Activated T-helper 2 cell treated with anti-CD3 and anti-CD28 coated beads, Interferon-gamma antibody, Interleukin-2, Interleukin-4, amounts not matched to agents 10 μg/mL and 5 μg/mL and 100 μg/mL, durations not matched to agents 14 hours and 24 hours and 36 hours (primary cell): ENCODE results near the gene FBXW2. TPM values are rescaled to one million over a fixed set of nuclear protein-coding genes. Genes with fewer than 3 reads are reported as not detected.

Experiments used
- DNase-seq: peaks from one replicate; pipeline ENCODE4 v3.0.0; 2021; ENCODE audit warnings: low spot score
- H3K27ac Mint-ChIP-seq: one replicate; pipeline ENCODE4 v1.8.0; 2021; ENCODE audit warnings: mixed read lengths
- H3K27me3 Mint-ChIP-seq: one replicate; pipeline ENCODE4 v1.8.0; 2021; ENCODE audit warnings: low read depth, mixed read lengths
- H3K36me3 Mint-ChIP-seq: one replicate; pipeline ENCODE4 v1.8.0; 2021; ENCODE audit warnings: low read depth, mixed read lengths
- H3K4me1 Mint-ChIP-seq: one replicate; pipeline ENCODE4 v1.8.0; 2021; ENCODE audit warnings: low read depth, mixed read lengths
- H3K4me3 Mint-ChIP-seq: one replicate; pipeline ENCODE4 v1.8.0; 2021; ENCODE audit warnings: low read depth, mild to moderate bottlenecking, moderate library complexity, mixed read lengths
- H3K9me3 Mint-ChIP-seq: one replicate; pipeline ENCODE4 v1.8.0; 2021; ENCODE audit warnings: mixed read lengths
- intact Hi-C: fragments of 100-400 bp; cut with micrococcal nuclease; formaldehyde crosslinking; loops from one replicate; pipeline ENCODE4 v1.15.1; 2023
- total RNA-seq: library from RNA; stranded (reverse); gene quantifications from 2 replicates; pipeline ENCODE4 v1.2.3, GENCODE V29; 2022

The FBXW2 gene, protein sequence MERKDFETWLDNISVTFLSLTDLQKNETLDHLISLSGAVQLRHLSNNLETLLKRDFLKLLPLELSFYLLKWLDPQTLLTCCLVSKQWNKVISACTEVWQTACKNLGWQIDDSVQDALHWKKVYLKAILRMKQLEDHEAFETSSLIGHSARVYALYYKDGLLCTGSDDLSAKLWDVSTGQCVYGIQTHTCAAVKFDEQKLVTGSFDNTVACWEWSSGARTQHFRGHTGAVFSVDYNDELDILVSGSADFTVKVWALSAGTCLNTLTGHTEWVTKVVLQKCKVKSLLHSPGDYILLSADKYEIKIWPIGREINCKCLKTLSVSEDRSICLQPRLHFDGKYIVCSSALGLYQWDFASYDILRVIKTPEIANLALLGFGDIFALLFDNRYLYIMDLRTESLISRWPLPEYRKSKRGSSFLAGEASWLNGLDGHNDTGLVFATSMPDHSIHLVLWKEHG
- 79.7 and 80.2 TPM in 2 replicates for total RNA-seq

DNA sequence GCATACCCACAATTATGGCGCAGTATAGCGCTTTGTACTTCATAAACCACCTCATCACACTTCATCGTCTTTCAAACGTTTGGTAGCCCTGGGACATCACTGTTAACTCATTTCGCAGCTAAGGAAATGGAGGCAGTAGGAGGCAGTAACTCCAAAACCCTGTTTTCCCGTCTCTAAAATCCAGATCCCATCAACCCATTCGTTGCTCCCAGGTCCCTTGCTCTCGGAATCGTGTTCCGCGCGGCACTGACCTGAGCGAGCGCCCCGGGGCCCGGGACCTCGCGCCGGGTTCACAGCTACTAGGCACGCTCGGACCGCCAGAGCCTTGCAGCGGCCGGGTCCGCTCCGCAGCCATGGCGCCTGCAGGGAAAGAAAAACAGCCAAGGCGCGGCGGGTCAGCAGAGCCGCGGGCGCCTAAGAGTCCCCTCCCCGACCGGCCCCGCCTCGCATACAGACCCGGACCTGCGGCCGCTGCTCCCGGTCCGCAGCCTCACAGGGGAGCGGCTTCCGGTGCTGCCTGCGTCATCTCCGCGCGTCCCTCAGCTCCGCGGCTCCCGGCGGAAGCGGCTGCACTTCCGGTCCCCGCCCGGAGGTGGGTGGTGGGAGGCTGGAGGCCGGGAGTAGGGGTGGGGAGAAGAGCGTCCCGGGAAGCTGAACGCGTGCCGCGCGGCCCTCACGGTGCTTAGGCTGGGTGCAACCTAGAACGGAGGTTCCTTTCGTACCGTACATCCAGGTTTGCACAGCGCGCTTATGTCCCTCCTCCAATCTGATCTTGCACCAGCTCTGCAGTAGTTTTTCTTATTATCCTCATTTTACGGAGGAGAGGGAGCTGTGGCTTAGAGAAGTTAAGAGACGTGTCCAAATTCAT, at the start of gene FBXW2:
FBXW2 (minus strand) TSS at position 519 of the 868 bp plus-strand sequence. CDS start 5,158 bp downstream, outside the sequence.
- no peaks in the 10 kb centered on the region for H3K9me3 Mint-ChIP-seq
- H3K4me1 Mint-ChIP-seq, result peaks cover 40% of the 10 kb centered on the region
- no peaks in the 10 kb centered on the region for H3K27me3 Mint-ChIP-seq
- peak within 1 kb of the TSS; percentile 91 for H3K27ac Mint-ChIP-seq
- DNase-seq, result peak; percentile 86
- intact Hi-C loops, result loop anchor here (1.0 to 5.0 kb wide), 4 partner anchors 50 to 281 kb away; partner anchors contain the start of genes CDK5RAP2, CNTRL and TRAF1
- H3K36me3 Mint-ChIP-seq, result peaks cover 35% of the 10 kb centered on the region
- peak within 1 kb of the TSS; percentile 87 for H3K4me3 Mint-ChIP-seq

DNA sequence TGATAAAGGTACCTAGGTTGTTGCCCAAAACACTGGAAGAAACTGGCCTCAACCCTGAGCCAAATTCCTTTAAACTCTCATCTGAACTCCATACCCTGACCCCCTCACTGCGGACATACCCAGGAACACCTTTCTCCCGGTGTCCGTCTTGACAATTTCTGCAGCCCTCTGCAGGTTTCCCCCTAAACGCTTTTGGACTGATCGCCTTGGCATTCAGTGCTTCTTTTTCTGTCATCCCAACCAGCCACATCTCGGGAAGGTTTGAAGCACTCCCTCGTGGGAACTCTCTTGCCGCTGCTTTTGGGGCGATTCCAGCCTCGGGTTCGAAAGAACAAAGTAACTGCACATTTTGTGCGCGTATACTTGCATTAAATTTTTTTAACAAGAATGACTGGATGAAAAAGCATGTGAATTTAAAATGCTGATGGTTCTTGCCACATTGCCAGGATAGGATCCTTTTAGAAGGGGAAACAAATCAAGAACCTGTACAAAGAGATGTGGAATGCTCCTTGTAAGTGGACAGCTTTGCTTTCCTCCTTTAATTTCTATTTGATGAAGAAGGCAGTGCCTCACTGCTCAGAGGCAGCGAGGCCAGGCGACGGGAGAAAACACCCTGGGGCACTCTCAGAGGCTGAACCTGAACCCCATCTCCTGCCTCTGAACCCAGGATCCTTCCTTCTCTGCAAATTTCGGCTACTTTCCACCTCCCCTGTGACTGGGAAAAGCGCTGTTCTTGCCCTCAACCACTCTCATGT, 48.9 kb upstream of the FBXW2 start:
- H3K9me3 Mint-ChIP-seq, result no peaks in the 10 kb centered on the region
- peak overlapping the region; percentile 98 for H3K4me3 Mint-ChIP-seq
- no peak for DNase-seq
- H3K36me3 Mint-ChIP-seq, result peaks cover 73% of the 10 kb centered on the region
- peaks cover 66% of the 10 kb centered on the region for H3K4me1 Mint-ChIP-seq
- H3K27me3 Mint-ChIP-seq, result no peaks in the 10 kb centered on the region
- peak overlapping the region; percentile 94 for H3K27ac Mint-ChIP-seq
- intact Hi-C loops, result loop anchor here (1.0 to 10.0 kb wide), 4 partner anchors 35 to 363 kb away; partner anchors contain the start of genes PHF19 and RAB14

DNA sequence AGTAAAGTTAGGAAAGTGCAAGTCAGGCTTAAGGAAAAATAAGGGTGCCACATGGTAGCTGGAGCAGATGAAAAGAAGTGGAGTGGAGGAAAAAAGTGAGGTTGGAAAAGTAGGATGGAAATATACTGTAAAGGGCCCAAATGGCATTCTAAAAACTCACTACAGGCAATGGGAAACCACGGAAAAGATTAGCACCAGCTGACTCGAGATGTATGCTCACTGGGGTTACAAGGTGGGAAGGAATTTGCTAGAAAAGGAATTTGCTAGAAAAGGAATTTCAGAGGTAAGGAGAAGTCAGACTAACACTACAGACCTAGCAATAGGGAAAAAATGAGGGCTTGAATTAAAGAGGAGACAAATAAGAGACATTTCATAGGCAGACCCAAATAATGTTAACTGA, 45.9 kb upstream of the FBXW2 start:
- peak overlapping the region; percentile 41 for H3K4me3 Mint-ChIP-seq

DNA sequence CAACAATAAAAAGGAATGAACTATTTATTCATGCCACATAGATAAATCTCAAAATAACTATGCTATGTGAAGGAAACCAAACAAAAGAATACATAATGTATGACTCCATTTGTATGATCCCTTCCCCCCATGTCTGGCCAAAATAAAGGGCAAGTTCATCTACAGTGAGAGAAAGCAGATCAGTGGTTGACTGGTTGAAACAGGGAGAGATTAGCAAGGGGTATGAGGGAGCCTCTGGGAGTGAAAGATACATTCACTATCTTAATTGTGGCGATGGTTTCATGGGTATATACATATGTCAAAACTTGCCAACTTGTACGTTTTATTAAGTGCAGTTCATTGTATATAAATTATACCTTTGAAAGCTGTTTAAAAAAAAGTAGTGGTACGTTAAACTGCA, 44.7 kb upstream of the FBXW2 start:
- peaks cover 59% of the 10 kb centered on the region for H3K36me3 Mint-ChIP-seq
- H3K9me3 Mint-ChIP-seq, result no peaks in the 10 kb centered on the region
- no peak overlapping the region for H3K4me3 Mint-ChIP-seq
- peak overlapping the region; percentile 3 for H3K27ac Mint-ChIP-seq
- peaks cover 41% of the 10 kb centered on the region for H3K4me1 Mint-ChIP-seq
- H3K27me3 Mint-ChIP-seq, result no peaks in the 10 kb centered on the region
- intact Hi-C loops, result no loop called here
- no peak for DNase-seq

More for the DNA sequence above, 45.9 kb upstream of the FBXW2 start:
- no peak for DNase-seq
- intact Hi-C loops, result no loop called here
- H3K36me3 Mint-ChIP-seq, result peaks cover 57% of the 10 kb centered on the region
- peak overlapping the region; percentile 66 for H3K27ac Mint-ChIP-seq
- H3K9me3 Mint-ChIP-seq, result no peaks in the 10 kb centered on the region
- peaks cover 45% of the 10 kb centered on the region for H3K4me1 Mint-ChIP-seq
- no peaks in the 10 kb centered on the region for H3K27me3 Mint-ChIP-seq

DNA sequence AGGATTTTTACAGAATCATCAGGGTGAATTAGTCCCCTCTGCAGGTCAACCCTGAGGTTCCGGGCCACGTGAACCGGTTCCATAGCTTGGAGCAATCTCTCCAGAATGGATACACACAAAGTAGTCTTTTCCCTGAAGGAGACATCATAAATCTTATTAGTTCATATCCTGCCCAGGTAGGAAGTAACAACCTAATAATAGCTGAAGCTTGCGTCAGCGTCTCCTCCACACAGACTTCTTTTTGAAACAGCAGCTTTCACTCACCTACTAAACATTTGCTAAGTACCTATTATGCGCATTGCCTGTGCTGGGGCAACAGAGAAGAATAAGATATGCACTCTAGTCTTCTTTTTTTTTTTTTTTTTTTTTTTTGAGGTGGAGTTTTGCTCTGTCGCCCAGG, 40.1 kb upstream of the FBXW2 start:
- Mint-ChIP-seq H3K27me3 (no peaks in the 10 kb centered on the region), H3K4me3 (no peak overlapping the region), H3K9me3 (no peaks in the 10 kb centered on the region), H3K4me1 (peaks cover 23% of the 10 kb centered on the region), H3K27ac (no peak overlapping the region), H3K36me3 (peaks cover 64% of the 10 kb centered on the region)
- intact Hi-C loops, result no loop called here
- DNase-seq, result no peak

DNA sequence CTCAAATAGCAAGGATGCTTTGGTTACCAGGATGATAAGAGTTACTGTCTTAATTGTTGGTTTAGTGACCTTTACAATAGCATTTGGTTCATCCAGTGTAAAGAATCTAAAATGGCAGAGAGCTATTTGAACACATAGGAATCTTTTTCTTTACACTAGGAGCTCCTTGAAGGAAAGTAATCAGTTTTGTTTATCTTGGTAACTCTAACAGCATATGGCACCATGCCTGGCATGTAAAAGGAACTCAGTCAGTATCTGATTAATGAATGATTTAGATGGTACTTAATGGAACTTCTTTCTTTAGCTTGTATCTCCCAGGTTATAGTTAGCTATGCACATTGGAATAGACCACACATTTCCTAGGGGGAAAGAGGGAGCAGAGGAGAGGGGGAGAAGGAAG, 39.6 kb upstream of the FBXW2 start:
- intact Hi-C loops, result no loop called here
- Mint-ChIP-seq H3K36me3 (peaks cover 59% of the 10 kb centered on the region), H3K4me3 (no peak overlapping the region), H3K27me3 (no peaks in the 10 kb centered on the region), H3K27ac (no peak overlapping the region), H3K9me3 (no peaks in the 10 kb centered on the region), H3K4me1 (peaks cover 19% of the 10 kb centered on the region)
- DNase-seq, result no peak

DNA sequence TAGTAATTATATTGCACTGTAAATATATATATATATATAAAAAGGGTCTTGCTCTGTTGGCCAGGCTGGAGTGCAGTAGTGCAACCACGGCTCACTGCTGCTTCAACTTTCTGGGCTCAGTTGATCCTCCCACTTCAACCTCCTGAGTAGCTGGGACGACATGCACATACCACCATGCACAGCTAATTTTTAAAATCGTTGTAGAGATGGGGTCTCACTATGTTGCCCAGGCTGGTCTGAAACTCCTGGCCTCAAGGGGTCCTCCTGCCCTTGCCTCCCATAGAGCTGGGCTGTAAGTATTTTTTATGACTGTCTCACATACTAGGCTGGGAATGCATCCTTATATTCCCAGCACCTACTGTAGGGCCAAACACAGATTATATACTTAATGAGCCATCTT, 37.6 kb upstream of the FBXW2 start:
- intact Hi-C loops, result no loop called here
- Mint-ChIP-seq H3K27me3 (no peaks in the 10 kb centered on the region), H3K27ac (no peak overlapping the region), H3K4me1 (peaks cover 10% of the 10 kb centered on the region), H3K36me3 (peaks cover 68% of the 10 kb centered on the region), H3K4me3 (no peak overlapping the region), H3K9me3 (no peaks in the 10 kb centered on the region)
- no peak for DNase-seq

DNA sequence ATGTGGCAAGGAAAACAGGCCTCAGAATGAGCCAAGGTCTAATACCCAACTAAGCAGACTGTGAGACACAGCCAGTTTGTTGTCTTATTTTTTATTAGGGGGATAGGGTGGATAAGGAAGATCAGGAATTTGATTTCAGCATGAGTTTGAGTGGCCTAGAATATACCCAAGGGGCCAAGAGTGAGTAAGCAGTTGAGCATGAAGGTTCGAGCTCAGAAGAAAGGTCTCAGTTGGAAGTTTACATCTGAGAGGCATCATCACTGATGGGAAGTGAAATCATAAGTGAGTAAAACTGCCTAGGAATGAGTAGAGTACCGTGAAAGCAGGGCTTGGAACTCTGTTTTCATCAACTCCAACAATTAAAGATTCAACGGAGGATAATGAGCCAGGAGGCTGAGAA, 36.9 kb upstream of the FBXW2 start:
- Mint-ChIP-seq H3K27me3 (no peaks in the 10 kb centered on the region), H3K36me3 (peaks cover 70% of the 10 kb centered on the region), H3K27ac (peak overlapping the region; percentile 8), H3K4me1 (peaks cover 9% of the 10 kb centered on the region), H3K4me3 (no peak overlapping the region), H3K9me3 (no peaks in the 10 kb centered on the region)
- DNase-seq, result no peak
- intact Hi-C loops, result no loop called here

DNA sequence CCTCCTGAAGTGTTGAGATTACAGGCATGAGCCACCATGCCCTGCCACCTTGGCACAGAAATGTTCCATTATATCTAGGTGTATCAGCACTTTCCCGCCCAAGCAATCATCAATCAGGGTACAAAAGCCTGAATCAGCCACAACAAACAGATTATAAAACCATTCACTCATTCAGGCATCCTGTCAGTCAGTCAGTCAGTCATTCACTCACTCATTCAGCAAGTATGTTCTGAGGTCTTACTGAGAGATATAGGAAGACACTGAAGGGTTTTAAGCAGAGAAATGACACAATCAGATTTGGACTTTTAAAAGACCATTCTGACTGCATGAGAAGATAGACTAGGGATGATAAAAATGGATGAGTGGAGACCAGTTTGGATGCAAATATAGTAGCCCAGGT, 36.4 kb upstream of the FBXW2 start:
- DNase-seq, result no peak
- H3K27me3 Mint-ChIP-seq, result no peaks in the 10 kb centered on the region
- peaks cover 74% of the 10 kb centered on the region for H3K36me3 Mint-ChIP-seq
- H3K4me3 Mint-ChIP-seq, result no peak overlapping the region
- peak overlapping the region; percentile 8 for H3K27ac Mint-ChIP-seq
- H3K9me3 Mint-ChIP-seq, result no peaks in the 10 kb centered on the region
- peaks cover 12% of the 10 kb centered on the region for H3K4me1 Mint-ChIP-seq
- intact Hi-C loops, result no loop called here

DNA sequence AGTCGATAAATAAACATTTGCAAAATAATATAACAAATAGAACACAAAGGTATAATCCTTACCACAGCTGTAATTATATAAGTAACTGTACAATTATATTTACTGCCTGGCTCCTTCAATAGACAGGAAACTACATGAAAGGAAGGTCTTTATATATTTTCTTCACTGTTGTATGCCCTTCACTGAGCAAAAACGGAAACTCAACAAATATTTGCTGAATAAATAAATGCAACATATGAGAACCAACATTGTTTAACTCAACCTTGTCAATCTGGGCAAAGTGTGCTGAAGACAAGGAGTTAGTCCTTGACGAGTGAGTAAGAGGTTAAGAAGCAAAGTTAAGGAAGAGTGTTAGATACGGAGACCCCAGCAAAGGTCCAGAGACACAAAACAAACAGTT, 26.9 kb upstream of the FBXW2 start:
- intact Hi-C loops, result no loop called here
- Mint-ChIP-seq H3K9me3 (no peaks in the 10 kb centered on the region), H3K27me3 (no peaks in the 10 kb centered on the region), H3K4me1 (peaks cover 8% of the 10 kb centered on the region), H3K36me3 (peaks cover 81% of the 10 kb centered on the region), H3K27ac (no peak overlapping the region), H3K4me3 (no peak overlapping the region)
- no peak for DNase-seq

DNA sequence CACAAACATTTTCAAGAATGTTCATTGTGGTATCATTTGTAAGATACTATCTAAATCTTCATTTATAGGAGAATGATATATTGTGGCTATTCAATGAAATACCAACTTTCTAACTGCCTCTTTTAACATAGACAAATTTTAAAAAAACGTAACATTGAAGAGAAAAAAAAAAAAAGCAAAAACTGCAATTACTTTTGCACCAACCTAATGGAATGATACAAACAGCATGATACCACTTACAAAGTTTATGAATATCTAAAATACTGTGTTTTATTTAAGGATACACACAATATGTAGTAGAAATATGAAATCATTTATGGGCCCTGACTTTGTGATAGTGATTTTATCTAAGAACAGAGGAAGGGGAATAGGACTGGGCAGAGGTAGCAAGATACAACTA, 25.4 kb upstream of the FBXW2 start:
- no peak overlapping the region for H3K27ac Mint-ChIP-seq
- H3K9me3 Mint-ChIP-seq, result no peaks in the 10 kb centered on the region
- no peak for DNase-seq
- intact Hi-C loops, result no loop called here
- H3K36me3 Mint-ChIP-seq, result peaks cover 71% of the 10 kb centered on the region
- no peaks in the 10 kb centered on the region for H3K27me3 Mint-ChIP-seq
- H3K4me3 Mint-ChIP-seq, result no peak overlapping the region
- peaks cover 4% of the 10 kb centered on the region for H3K4me1 Mint-ChIP-seq

DNA sequence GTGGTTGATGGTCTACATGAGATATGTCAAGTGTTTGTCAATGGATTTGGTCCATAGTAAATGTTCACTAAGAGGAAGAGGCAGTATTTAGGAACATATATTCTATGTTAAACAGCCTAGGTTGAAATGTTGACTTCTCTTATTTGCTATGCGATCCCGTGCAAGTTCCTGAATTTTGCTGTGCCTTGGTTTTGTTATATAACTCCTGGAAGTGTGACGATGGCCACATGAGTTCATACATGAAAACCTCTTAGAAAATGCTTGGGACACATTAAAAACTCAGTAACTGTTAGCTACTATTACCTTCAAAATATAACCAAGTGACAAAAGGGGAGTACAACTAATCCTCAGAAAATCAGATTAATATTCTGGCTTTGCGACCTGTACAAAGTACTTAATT, 21.9 kb upstream of the FBXW2 start:
- H3K9me3 Mint-ChIP-seq, result peaks cover 9% of the 10 kb centered on the region
- no peaks in the 10 kb centered on the region for H3K27me3 Mint-ChIP-seq
- H3K36me3 Mint-ChIP-seq, result peaks cover 49% of the 10 kb centered on the region
- intact Hi-C loops, result no loop called here
- H3K4me1 Mint-ChIP-seq, result peaks cover 4% of the 10 kb centered on the region
- no peak overlapping the region for H3K4me3 Mint-ChIP-seq
- DNase-seq, result no peak
- no peak overlapping the region for H3K27ac Mint-ChIP-seq
